GM21526 (cell line): ENCODE measurements around the gene ANXA3.

Source experiments
- ATAC-seq: cut with Tn5 transposase; IDR thresholded peaks from one replicate; pipeline ENCODE4 v1.9.1; 2021; ENCODE audit warnings: moderate library complexity; ENCODE audit not compliant: unreplicated experiment, low FRiP score

The ANXA3 gene

DNA sequence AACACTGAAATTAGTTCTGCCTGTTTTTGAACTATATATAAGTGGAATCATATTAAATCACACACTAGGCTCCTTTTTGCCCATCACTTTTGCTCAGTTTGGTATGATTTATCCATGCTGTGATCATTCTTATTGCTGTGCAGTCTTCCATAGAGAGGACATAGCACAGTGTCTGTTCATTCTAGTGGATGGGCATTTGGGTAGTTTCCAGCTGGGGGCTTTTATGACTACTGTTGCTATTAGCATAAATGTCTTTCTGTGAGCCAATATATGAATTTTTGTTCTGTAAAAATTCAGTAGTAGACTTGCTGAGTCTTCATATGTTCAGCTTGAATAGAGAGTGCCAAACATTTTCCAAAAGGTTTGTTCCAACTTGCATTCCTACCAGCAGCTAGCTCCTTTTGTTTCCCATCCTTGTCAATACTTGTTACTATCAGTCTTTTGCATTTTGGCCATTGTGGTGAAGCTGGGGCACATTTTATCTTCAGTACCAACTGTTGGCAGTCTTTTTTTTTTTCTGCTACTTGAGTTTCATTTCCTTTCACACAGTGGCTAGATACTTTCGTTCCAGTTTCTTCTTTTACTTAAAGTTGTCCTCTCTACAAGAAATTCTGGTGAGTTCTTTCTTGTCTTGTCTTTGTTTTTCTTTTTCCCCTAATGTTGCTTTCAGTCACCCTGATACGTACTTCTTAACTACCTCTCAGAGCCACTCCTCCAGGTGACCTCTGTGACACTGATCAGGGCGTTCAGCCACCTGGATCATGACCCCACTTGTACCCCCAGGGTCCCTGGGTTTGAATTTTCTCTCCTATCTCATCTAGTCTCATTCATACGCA, 87.0 kb downstream of the ANXA3 start:
- ATAC-seq, result peak; percentile 84

GRCh38 chr4:78640714-78641113, 89.1 kb downstream of the ANXA3 start:
- ATAC-seq, result no peak

GRCh38 chr4:78642934-78643333, 91.4 kb downstream of the ANXA3 start:
- ATAC-seq, result no peak

DNA sequence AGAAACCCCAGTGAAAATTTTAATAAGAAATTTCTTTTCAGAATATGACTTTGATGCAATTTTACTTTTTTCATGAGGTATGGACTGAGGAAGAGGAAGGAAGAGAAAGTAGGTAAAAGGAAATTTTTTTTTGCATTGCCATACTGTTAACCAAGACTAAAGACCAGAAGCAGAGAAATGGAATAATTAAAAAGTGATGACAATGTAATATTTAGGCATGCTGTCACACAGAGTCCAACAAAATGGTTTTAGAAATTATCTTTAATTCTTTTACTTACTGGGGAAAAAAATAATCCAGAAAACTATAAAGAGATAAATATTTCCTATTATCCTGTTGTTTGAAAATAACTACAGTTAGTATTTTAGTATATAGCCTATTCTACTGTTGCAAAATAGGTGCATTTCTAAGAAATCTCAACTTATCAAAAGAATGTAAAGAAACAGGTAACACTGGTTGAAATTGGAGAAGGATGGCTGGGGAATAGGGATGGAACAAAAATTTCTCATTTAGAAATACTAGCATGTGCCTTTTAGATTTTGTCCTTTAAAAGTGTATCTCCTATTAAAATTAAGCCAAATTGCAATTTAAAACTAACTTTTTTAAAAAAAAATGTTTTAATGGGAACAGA, 92.6 kb downstream of the ANXA3 start:
- ATAC-seq, result no peak

- ATAC-seq, result peak; percentile 97
These were observed 93.3 kb downstream of the ANXA3 start for GRCh38 chr4:78644744-78645330.

DNA sequence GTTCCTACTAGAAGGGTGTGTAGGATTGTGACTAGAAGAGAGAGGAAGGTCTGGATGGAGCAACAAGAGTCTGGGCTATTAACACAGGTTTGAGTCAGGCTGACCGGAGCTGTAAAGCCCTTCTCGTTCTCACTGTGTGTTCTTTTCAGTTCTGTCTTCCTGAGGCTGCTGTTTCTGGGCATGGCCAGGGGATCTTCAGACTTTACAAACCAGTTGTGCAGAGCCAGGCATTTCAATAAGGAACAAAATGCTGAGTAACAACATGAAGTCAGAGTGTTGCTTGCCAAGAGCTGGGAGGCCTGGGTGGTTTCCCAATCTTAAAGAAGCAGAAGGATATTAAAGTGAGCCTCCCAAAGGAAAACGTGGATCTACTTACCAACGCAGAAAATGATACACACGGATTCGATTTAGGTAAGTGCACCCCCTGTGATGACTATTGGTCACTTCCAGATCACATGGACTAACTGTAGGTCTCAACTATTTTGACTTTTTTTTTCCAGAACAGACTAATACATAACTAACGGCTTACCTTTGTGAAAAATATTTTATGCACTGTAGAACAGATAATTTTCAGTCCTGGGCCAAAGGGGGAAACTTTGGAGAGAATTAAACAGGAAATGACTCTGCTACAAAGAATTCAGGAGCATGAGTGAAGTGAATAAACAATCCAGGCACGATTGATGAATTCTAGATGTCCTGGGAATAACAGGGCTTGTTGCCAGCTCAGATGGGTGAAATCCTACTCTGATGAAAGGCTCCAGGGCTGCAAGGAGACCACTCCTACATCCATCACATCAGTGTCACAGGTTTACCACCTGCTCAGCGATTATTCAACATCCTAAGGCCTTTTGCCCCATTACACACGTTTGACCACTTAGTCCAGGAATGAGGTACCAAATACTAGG, 94.5 kb downstream of the ANXA3 start:
- no peak for ATAC-seq

DNA sequence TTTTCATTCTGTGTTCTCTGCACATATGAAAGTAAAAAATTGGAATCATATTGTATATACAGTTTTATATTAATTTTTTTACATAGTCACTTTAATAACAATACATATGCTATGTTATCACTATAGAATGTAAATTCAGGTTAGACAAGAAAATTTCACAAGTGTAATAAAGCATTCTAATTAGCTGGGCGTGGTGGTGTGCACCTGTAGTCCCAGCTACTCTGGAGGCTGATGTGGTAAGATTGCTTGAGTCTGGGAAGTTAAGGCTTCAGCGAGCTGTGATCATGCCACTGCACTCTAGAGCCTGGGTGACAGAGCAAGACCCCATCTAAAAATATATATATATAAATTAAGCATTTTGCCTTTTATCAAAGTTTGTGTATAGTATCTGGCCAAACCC, 95.7 kb downstream of the ANXA3 start:
- ATAC-seq, result no peak

GRCh38 chr4:78648640-78649363, 97.2 kb downstream of the ANXA3 start:
- ATAC-seq, result no peak

- ATAC-seq, result no peak
These were observed 98.8 kb downstream of the ANXA3 start for GRCh38 chr4:78650106-78651024.

- ATAC-seq, result no peak
These were observed 99.8 kb downstream of the ANXA3 start for GRCh38 chr4:78651250-78651860.

DNA sequence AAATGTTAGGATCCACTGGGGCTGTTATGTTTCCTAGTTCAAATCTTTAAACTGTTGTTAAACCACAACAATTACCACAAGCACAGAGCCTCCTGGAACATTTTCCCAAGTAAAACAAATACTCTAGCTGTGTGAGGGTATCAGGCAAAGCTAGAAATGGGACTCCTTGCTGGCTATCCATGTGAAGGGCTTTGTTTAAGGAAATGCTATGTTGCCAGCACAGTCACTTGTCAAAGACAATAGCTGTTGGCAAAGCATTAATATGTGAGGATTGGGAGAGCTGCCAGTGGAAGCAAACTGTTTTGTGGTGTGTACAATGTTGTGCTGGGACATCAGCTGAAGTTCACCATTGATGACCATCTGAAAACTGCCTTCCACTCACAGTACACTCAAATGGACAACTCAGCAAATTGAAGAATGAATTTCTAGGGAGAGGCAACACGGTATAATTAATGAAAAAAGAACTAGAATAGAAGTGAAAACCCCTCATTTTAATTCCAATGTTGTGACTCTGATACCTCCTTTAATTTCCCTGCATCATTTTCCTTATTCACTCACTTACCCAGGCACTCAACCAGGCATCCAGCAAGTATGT, 100.8 kb downstream of the ANXA3 start:
- no peak for ATAC-seq

DNA sequence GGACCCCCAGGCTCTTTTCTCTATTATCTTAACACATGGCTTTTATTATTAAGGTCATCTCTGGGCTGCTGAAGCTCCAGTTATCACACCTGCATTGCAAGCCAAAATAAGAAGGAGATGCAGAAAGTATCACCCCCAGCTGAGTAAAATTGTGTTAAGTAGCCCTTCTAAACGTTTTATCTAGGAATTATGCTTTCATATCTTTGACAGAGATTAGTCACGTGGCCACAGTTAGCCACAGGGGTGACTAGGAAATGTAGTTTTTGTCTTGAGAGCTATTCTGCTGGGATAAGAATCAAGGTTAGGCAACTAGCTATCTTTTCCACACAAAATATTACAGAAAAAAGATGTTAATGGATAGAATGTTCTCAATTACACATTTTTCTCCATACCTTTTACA, 102.1 kb downstream of the ANXA3 start:
- ATAC-seq, result no peak

GRCh38 chr4:78654807-78655206, 103.2 kb downstream of the ANXA3 start:
- no peak for ATAC-seq

- no peak for ATAC-seq
These were observed 105.4 kb downstream of the ANXA3 start for GRCh38 chr4:78656968-78657445.

DNA sequence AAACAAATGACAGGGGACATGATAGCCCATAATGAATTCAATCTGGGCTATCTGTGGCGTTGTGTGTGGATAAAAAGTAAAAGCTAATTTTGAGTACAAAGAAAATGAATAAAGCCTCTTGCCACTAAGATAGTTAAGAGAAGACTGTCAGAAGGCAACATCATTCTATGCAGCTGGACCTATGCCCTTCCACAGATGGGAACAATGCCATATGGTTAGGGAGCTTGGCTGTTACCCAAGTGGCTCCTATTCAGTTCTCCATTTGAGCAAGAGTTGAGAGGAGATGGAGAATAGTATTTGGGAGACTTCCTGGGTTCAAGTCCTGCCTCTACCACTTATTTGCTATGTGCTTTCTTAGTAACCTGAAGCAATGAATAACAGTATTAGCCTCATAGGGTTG, 107.7 kb downstream of the ANXA3 start:
- no peak for ATAC-seq

- ATAC-seq, result no peak
These were observed 108.1 kb downstream of the ANXA3 start for GRCh38 chr4:78659665-78660064.
